SK-N-SH (cell line): ENCODE measurements around the gene SZT2. TPM values are rescaled to one million over a fixed set of nuclear protein-coding genes. Genes with fewer than 3 reads are reported as not detected.

Experiments used
- CTCF ChIA-PET: fragments of 300-600, 350-600 bp; formaldehyde crosslinking; extraction: SDS; loops from one replicate; lab custom pipeline; 2021; lab: Yijun Ruan, JAX
- POLR2A ChIA-PET: fragments of 350-600 bp; sonication (Branson Sonifier 250); formaldehyde crosslinking; extraction: SDS; loops from one replicate; lab custom pipeline; 2020; ENCODE audit warnings: antibody characterized with exemption, inconsistent platforms; lab: Yijun Ruan, JAX
- DNase-seq: peaks from one replicate; pipeline ENCODE4 v3.0.0; 2012
- H2AFZ ChIP-seq: fragments of 200-600 bp; sonication (generic); 2 replicates; pipeline ENCODE4 v1.8.1; 2016; ENCODE audit warnings: antibody characterized with exemption, mild to moderate bottlenecking, low read depth
- H3F3A ChIP-seq: fragments of 200-600 bp; sonication (generic); replicated peaks from 2 replicates; pipeline ENCODE3; 2016; ENCODE audit warnings: antibody characterized with exemption, mild to moderate bottlenecking; ENCODE audit not compliant: insufficient read depth
- H3K27ac ChIP-seq, 2 experiments: fragments of 200-500 bp in 1 of 2; fragments of 200-600 bp in 1 of 2; sonication (Bioruptor generic) in 1 of 2; sonication (generic), shearing (Covaris generic) in 1 of 2; 2 replicates each; pipeline versions ENCODE4 v1.5.1 to v1.6.1; 2014 to 2016; ENCODE audit warnings: low read depth in 2 of 2, inconsistent platforms in 1 of 2, low read length in 1 of 2, mild to moderate bottlenecking in 1 of 2, mixed read lengths in 1 of 2
- H3K27me3 ChIP-seq: fragments of 200-600 bp; sonication (generic), shearing (Covaris generic); 2 replicates; pipeline ENCODE4 v1.6.1; 2016; ENCODE audit warnings: mixed run types; ENCODE audit not compliant: insufficient read depth
- H3K36me3 ChIP-seq, 2 experiments: fragments of 200-500 bp in 1 of 2; fragments of 200-600 bp in 1 of 2; sonication (Bioruptor generic) in 1 of 2; sonication (generic) in 1 of 2; replicated peaks in 1 of 2; 2 replicates each; pipeline versions ENCODE3 to v1.5.1; 2014 to 2016; ENCODE audit warnings: low read length in 1 of 2, mild to moderate bottlenecking in 1 of 2; ENCODE audit not compliant: insufficient read depth in 2 of 2, control insufficient read depth in 1 of 2
- H3K4me1 ChIP-seq, 2 experiments: fragments of 200-500 bp in 1 of 2; fragments of 200-600 bp in 1 of 2; sonication (Bioruptor generic) in 1 of 2; sonication (generic), shearing (Covaris generic) in 1 of 2; 2 replicates each; pipeline versions ENCODE4 v1.5.1 to v1.6.1; 2014 to 2016; ENCODE audit warnings: low read depth in 1 of 2, low read length in 1 of 2, mixed run types in 1 of 2; ENCODE audit not compliant: insufficient read depth in 2 of 2, control insufficient read depth in 1 of 2
- H3K4me2 ChIP-seq: fragments of 200-600 bp; sonication (generic), shearing (Covaris generic); 2 replicates; pipeline ENCODE4 v1.6.1; 2017; ENCODE audit warnings: mixed run types
- H3K4me3 ChIP-seq, 2 experiments: fragments of 200-500 bp in 1 of 2; fragments of 200-600 bp in 1 of 2; sonication (Bioruptor generic) in 1 of 2; sonication (generic), shearing (Covaris generic) in 1 of 2; 2 replicates each; pipeline versions ENCODE4 v1.5.1 to v1.8.1; 2014 to 2016; ENCODE audit warnings: low read depth in 2 of 2, inconsistent platforms in 1 of 2, low read length in 1 of 2, mild to moderate bottlenecking in 1 of 2, mixed read lengths in 1 of 2, moderate library complexity in 1 of 2
- H3K79me2 ChIP-seq: fragments of 200-600 bp; sonication (generic); 2 replicates; pipeline ENCODE4 v1.8.1; 2017; ENCODE audit warnings: mild to moderate bottlenecking; ENCODE audit not compliant: insufficient read depth
- H3K9ac ChIP-seq: fragments of 200-600 bp; sonication (generic); 2 replicates; pipeline ENCODE4 v1.6.1; 2017; ENCODE audit warnings: mixed run types
- H3K9me2 ChIP-seq: fragments of 200-600 bp; sonication (generic); 2 replicates; pipeline ENCODE4 v1.6.1; 2017; ENCODE audit warnings: mixed run types
- H3K9me3 ChIP-seq: fragments of 200-600 bp; sonication (generic); 2 replicates; pipeline ENCODE4 v1.6.1; 2017; ENCODE audit warnings: mixed run types, mild to moderate bottlenecking, moderate library complexity
- H4K20me1 ChIP-seq: fragments of 200-600 bp; sonication (generic); 2 replicates; pipeline ENCODE4 v1.6.1; 2017; ENCODE audit warnings: mild to moderate bottlenecking, mixed run types; ENCODE audit not compliant: insufficient read depth
- CHD2 ChIP-seq: fragments of 150-350 bp; IDR thresholded peaks from 2 replicates; pipeline ENCODE4 v1.6.1; 2018; ENCODE audit warnings: low read length; ENCODE audit not compliant: partially characterized antibody
- ELF1 ChIP-seq: IDR thresholded peaks from 2 replicates; pipeline ENCODE4 v1.4.0; 2012
- EZH2phosphoT487 ChIP-seq: fragments of 200-600 bp; sonication (generic); IDR thresholded peaks from 2 replicates; pipeline ENCODE4 v1.6.1; 2017; ENCODE audit warnings: low read depth, mixed run types, mild to moderate bottlenecking, antibody characterized with exemption, moderate library complexity, borderline replicate concordance
- FOXJ3 ChIP-seq: sonication (generic); formaldehyde crosslinking; IDR thresholded peaks from 2 replicates; pipeline ENCODE4 v1.5.1; 2020; ENCODE audit warnings: mild to moderate bottlenecking, missing genetic modification reagents
- FOXM1 ChIP-seq: IDR thresholded peaks from 2 replicates; pipeline ENCODE4 v1.4.0; 2012; ENCODE audit warnings: low read depth, mild to moderate bottlenecking
- GABPA ChIP-seq: IDR thresholded peaks from 2 replicates; pipeline ENCODE4 v1.4.0; 2012; ENCODE audit warnings: low read depth, mild to moderate bottlenecking
- GATA2 ChIP-seq: sonication (generic); formaldehyde crosslinking; IDR thresholded peaks from 2 replicates; pipeline ENCODE4 v1.5.0; 2020; ENCODE audit warnings: mild to moderate bottlenecking, missing genetic modification reagents
- IRF3 ChIP-seq: fragments of 150-350 bp; IDR thresholded peaks from 2 replicates; pipeline ENCODE4 v1.6.1; 2016; ENCODE audit warnings: mild to moderate bottlenecking, low read depth, low read length
- JUND ChIP-seq: IDR thresholded peaks from 2 replicates; pipeline ENCODE4 v1.4.0; 2012
- MXI1 ChIP-seq: IDR thresholded peaks from 2 replicates; pipeline ENCODE4 v1.6.1; 2012; ENCODE audit warnings: mild to moderate bottlenecking, low read depth, low read length, improper control_type of control experiment
- NFIC ChIP-seq: IDR thresholded peaks from 2 replicates; pipeline ENCODE4 v1.4.0; 2012; ENCODE audit warnings: borderline replicate concordance
- NRF1 ChIP-seq: IDR thresholded peaks from 2 replicates; pipeline ENCODE4 v1.6.1; 2012; ENCODE audit warnings: low read depth, mild to moderate bottlenecking, low read length
- POLR2AphosphoS5 ChIP-seq: IDR thresholded peaks from 2 replicates; pipeline ENCODE4 v1.6.1; 2012; ENCODE audit warnings: low read depth, low read length
- RFX5 ChIP-seq: IDR thresholded peaks from 2 replicates; pipeline ENCODE4 v1.6.1; 2012; ENCODE audit warnings: mild to moderate bottlenecking, improper control_type of control experiment, low read length
- RXRA ChIP-seq: IDR thresholded peaks from 2 replicates; pipeline ENCODE4 v1.4.0; 2012; ENCODE audit warnings: low read depth, mild to moderate bottlenecking, borderline replicate concordance
- SIN3A ChIP-seq: IDR thresholded peaks from 2 replicates; pipeline ENCODE4 v1.6.1; 2012; ENCODE audit warnings: low read depth, mild to moderate bottlenecking, low read length, moderate library complexity, borderline replicate concordance
- SMC3 ChIP-seq: IDR thresholded peaks from 2 replicates; pipeline ENCODE4 v1.6.1; 2012; ENCODE audit warnings: low read depth, low read length, improper control_type of control experiment
- TCF12 ChIP-seq: IDR thresholded peaks from 2 replicates; pipeline ENCODE4 v1.4.0; 2012
- TEAD4 ChIP-seq: IDR thresholded peaks from 2 replicates; pipeline ENCODE4 v1.4.0; 2012; ENCODE audit warnings: mild to moderate bottlenecking, borderline replicate concordance; ENCODE audit not compliant: insufficient read depth
- WGBS: methylation state at CpG from one replicate; pipeline ENCODE4 v1.1.6; 2017; ENCODE audit warnings: low lambda C conversion rate; 5-methylcytosine and 5-hydroxymethylcytosine counted together
- polyA plus RNA-seq, 3 experiments: library from polyadenylated mRNA; depleted of rRNA; stranded (reverse); fragments of >200 nt; gene quantifications; 2 replicates each; pipeline ENCODE4 v1.2.3, GENCODE V29; 2012
- TF ChIP-seq, protein P1 (sequence below): IDR thresholded peaks from 2 replicates; pipeline ENCODE4 v1.4.0; 2012; ENCODE audit warnings: low read depth, borderline replicate concordance
- TF ChIP-seq, protein P2 (sequence below): IDR thresholded peaks from 2 replicates; pipeline ENCODE4 v1.4.0; 2012; ENCODE audit warnings: low read depth, borderline replicate concordance

Gene SZT2
- polyA plus RNA-seq, 1 of the 3 experiments (the other 2 are of a cell fraction) = 12.9 TPM

GRCh38 chr1:43435146-43436145 lies 45.7 kb downstream of the SZT2 start:
- no peak overlapping the region for H3K4me2 ChIP-seq
- H3K36me3 ChIP-seq = peaks cover 17 to 80% of the 10 kb centered on the region in 2 experiments
- POLR2A ChIA-PET = interaction anchor here (1.5 kb wide), 1 partner anchor 9 kb away, joined by 5 read pairs; no protein-coding TSS in a partner anchor
- H3K4me3 ChIP-seq = no peak overlapping the region
- TF ChIP-seq NFIC = no peak
- no peak for TF ChIP-seq GATA2 (CRISPR knock-in tag)
- TF ChIP-seq TEAD4 = no peak
- no peak for TF ChIP-seq POLR2AphosphoS5
- TF ChIP-seq ELF1 = no peak
- TF ChIP-seq FOXM1 = no peak
- no peak for TF ChIP-seq NRF1
- no peak for TF ChIP-seq TCF12
- no peak for TF ChIP-seq SIN3A
- no peak for TF ChIP-seq RXRA
- TF ChIP-seq JUND = no peak
- no peak for TF ChIP-seq CHD2
- TF ChIP-seq SMC3 = no peak
- TF ChIP-seq RFX5 = no peak
- no peak for TF ChIP-seq EZH2phosphoT487
- no peak overlapping the region for H3K9ac ChIP-seq
- CTCF ChIA-PET = interaction anchor here (0.5 to 1.8 kb wide), 2 partner anchors 21 to 490 kb away, joined by 3 to 6 read pairs; no protein-coding TSS in a partner anchor
- no peaks in the 10 kb centered on the region for H3K9me2 ChIP-seq
- WGBS = 89% methylated on average over 14 of the region's 14 CpGs
- no peaks in the 10 kb centered on the region for H3K27me3 ChIP-seq
- DNase-seq = no peak
- H4K20me1 ChIP-seq = no peaks in the 10 kb centered on the region
- H3K27ac ChIP-seq = no peak overlapping the region
- H3K4me1 ChIP-seq = no peaks in the 10 kb centered on the region
- no peaks in the 10 kb centered on the region for H3K9me3 ChIP-seq
- H2AFZ ChIP-seq = no peak overlapping the region
- H3K79me2 ChIP-seq = no peaks in the 10 kb centered on the region
- no peaks in the 10 kb centered on the region for H3F3A ChIP-seq

DNA sequence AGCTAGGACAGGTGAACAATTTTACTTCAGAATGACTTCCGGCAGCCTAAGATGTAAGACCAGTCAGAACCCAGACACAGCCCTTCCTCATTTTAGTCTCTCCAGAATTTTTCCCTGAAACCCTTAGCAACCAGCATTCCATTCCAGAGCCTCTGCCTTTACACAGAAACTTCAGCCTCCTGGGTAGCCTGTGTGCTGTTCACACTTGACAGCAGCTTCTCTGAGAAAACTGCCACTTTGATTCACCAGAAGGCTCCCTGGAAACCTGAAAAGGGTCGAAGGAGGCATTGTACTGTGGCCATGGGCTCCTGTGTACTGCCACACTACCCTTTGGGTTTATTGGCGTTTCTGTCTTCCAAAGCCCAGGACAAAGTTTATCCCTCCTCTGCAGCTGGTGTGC lies 46.7 kb downstream of the SZT2 start:
- Histone ChIP-seq H4K20me1 (no peaks in the 10 kb centered on the region), H3K9ac (no peak overlapping the region), H3K4me2 (no peak overlapping the region), H3F3A (no peaks in the 10 kb centered on the region), H3K27me3 (no peaks in the 10 kb centered on the region), H3K4me3 (no peak overlapping the region), H3K36me3 (peaks cover 17 to 74% of the 10 kb centered on the region in 2 experiments), H3K79me2 (no peaks in the 10 kb centered on the region), H3K4me1 (no peaks in the 10 kb centered on the region), H2AFZ (no peak overlapping the region), H3K27ac (no peak overlapping the region), H3K9me2 (no peaks in the 10 kb centered on the region), H3K9me3 (no peaks in the 10 kb centered on the region)
- 89% methylated on average over 3 of the region's 3 CpGs for WGBS
- CTCF ChIA-PET = interaction anchor here (0.8 kb wide), 1 partner anchor 22 kb away, joined by 3 read pairs; no protein-coding TSS in a partner anchor
- POLR2A ChIA-PET = interaction anchor here (1.5 kb wide), 1 partner anchor 10 kb away, joined by 5 read pairs; no protein-coding TSS in a partner anchor
- no peak for DNase-seq
- TF ChIP-seq NRF1 = no peak
- TF ChIP-seq FOXM1 = no peak
- TF ChIP-seq, protein P1, sequence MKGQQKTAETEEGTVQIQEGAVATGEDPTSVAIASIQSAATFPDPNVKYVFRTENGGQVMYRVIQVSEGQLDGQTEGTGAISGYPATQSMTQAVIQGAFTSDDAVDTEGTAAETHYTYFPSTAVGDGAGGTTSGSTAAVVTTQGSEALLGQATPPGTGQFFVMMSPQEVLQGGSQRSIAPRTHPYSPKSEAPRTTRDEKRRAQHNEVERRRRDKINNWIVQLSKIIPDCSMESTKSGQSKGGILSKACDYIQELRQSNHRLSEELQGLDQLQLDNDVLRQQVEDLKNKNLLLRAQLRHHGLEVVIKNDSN = no peak
- no peak for TF ChIP-seq MXI1
- TF ChIP-seq IRF3 = no peak
- TF ChIP-seq FOXJ3 (CRISPR knock-in tag) = no peak
- no peak for TF ChIP-seq SMC3
- TF ChIP-seq, protein P2, sequence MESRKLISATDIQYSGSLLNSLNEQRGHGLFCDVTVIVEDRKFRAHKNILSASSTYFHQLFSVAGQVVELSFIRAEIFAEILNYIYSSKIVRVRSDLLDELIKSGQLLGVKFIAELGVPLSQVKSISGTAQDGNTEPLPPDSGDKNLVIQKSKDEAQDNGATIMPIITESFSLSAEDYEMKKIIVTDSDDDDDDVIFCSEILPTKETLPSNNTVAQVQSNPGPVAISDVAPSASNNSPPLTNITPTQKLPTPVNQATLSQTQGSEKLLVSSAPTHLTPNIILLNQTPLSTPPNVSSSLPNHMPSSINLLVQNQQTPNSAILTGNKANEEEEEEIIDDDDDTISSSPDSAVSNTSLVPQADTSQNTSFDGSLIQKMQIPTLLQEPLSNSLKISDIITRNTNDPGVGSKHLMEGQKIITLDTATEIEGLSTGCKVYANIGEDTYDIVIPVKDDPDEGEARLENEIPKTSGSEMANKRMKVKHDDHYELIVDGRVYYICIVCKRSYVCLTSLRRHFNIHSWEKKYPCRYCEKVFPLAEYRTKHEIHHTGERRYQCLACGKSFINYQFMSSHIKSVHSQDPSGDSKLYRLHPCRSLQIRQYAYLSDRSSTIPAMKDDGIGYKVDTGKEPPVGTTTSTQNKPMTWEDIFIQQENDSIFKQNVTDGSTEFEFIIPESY = no peak
- no peak for TF ChIP-seq GABPA
